Naive thymus-derived CD4-positive, alpha-beta T cell (primary cell): ENCODE measurements around the gene ZNF90. TPM values are rescaled to one million over a fixed set of nuclear protein-coding genes. Genes with fewer than 3 reads are reported as not detected.

Experiments
- ATAC-seq: fragments of 150-1000 bp; cut with Tn5 transposase; 2 replicates; pipeline ENCODE4 v1.10.0; 2021; ENCODE audit warnings: mild to moderate bottlenecking, moderate library complexity
- CTCF ChIA-PET: fragments of 350-600 bp; sonication (Branson Sonifier 250); formaldehyde crosslinking; loops from one replicate; lab custom pipeline; 2021; ENCODE audit warnings: antibody characterized with exemption; lab: Charles Lee
- POLR2A ChIA-PET: fragments of 350-600 bp; sonication (Branson Sonifier 250); formaldehyde crosslinking; loops from one replicate; lab custom pipeline; 2021; ENCODE audit warnings: antibody characterized with exemption, inconsistent platforms; lab: Charles Lee
- DNase-seq, 9 donors: peaks; one replicate each; pipeline versions ENCODE4 v3.0.0 to v3.0.0-alpha.2; 2020 to 2022; ENCODE audit warnings: mixed read lengths in 1 of 9
- H3K27ac ChIP-seq: one replicate; pipeline ENCODE4 v1.7.0; 2013; ENCODE audit warnings: mild to moderate bottlenecking, low read depth, low read length, moderate library complexity
- H3K27me3 ChIP-seq, 2 donors: one replicate each; pipeline ENCODE4 v1.7.0; 2013; ENCODE audit warnings: low read length in 2 of 2, mild to moderate bottlenecking in 2 of 2, moderate library complexity in 2 of 2; ENCODE audit not compliant: control insufficient read depth in 2 of 2, insufficient read depth in 2 of 2
- H3K36me3 ChIP-seq, 3 experiments: 1 replicate in 2 of 3; 2 replicates in 1 of 3; pipeline ENCODE4 v1.7.0; 2013; ENCODE audit warnings: low read length in 3 of 3, mild to moderate bottlenecking in 3 of 3, moderate library complexity in 1 of 3; ENCODE audit not compliant: insufficient read depth in 3 of 3, control insufficient read depth in 2 of 3
- H3K4me1 ChIP-seq, 2 donors: one replicate each; pipeline ENCODE4 v1.7.0; 2013; ENCODE audit warnings: low read length in 2 of 2, mild to moderate bottlenecking in 2 of 2, moderate library complexity in 1 of 2; ENCODE audit not compliant: control insufficient read depth in 2 of 2, insufficient read depth in 2 of 2
- H3K4me3 ChIP-seq: 2 replicates; pipeline ENCODE4 v1.7.0; 2013; ENCODE audit warnings: mild to moderate bottlenecking, low read length
- H3K9me3 ChIP-seq, 3 experiments: 1 replicate in 2 of 3; 2 replicates in 1 of 3; pipeline ENCODE4 v1.7.0; 2013; ENCODE audit warnings: low read length in 3 of 3; ENCODE audit not compliant: control insufficient read depth in 2 of 3
- H3K27ac Mint-ChIP-seq, 9 donors: one replicate each; pipeline ENCODE4 v1.8.0; 2020 to 2022; ENCODE audit warnings: mixed read lengths in 9 of 9, mild to moderate bottlenecking in 8 of 9, moderate library complexity in 5 of 9, inconsistent platforms in 2 of 9
- H3K27me3 Mint-ChIP-seq, 5 donors: one replicate each; pipeline ENCODE4 v1.8.0; 2021 to 2022; ENCODE audit warnings: mixed read lengths in 5 of 5, mild to moderate bottlenecking in 1 of 5
- H3K36me3 Mint-ChIP-seq, 5 donors: one replicate each; pipeline ENCODE4 v1.8.0; 2020 to 2022; ENCODE audit warnings: mixed read lengths in 5 of 5, mild to moderate bottlenecking in 3 of 5, inconsistent platforms in 1 of 5
- H3K4me1 Mint-ChIP-seq, 7 donors: one replicate each; pipeline ENCODE4 v1.8.0; 2020 to 2022; ENCODE audit warnings: mixed read lengths in 7 of 7, mild to moderate bottlenecking in 3 of 7, inconsistent platforms in 1 of 7
- H3K4me3 Mint-ChIP-seq, 10 donors: one replicate each; pipeline ENCODE4 v1.8.0; 2020 to 2022; ENCODE audit warnings: mild to moderate bottlenecking in 10 of 10, mixed read lengths in 10 of 10, moderate library complexity in 6 of 10, inconsistent platforms in 2 of 10
- H3K9me3 Mint-ChIP-seq, 11 donors: one replicate each; pipeline ENCODE4 v1.8.0; 2020 to 2022; ENCODE audit warnings: mixed read lengths in 11 of 11, mild to moderate bottlenecking in 4 of 11, inconsistent platforms in 1 of 11, moderate library complexity in 1 of 11
- intact Hi-C, 2 donors: fragments of 100-400 bp; cut with micrococcal nuclease; formaldehyde crosslinking; loops; one replicate each; pipeline ENCODE4 v1.15.1; 2023
- polyA plus RNA-seq, 2 donors: library from polyadenylated mRNA; unstranded; fragments of 300-500 nt; fragmentation: Illumina TruSeq; gene quantifications; one replicate each; pipeline ENCODE4 v1.2.3, GENCODE V29; 2021
- total RNA-seq, 6 experiments: library from RNA in 5 of 6; stranded (reverse) in 5 of 6; gene quantifications; 1 replicate in 5 of 6; 2 replicates in 1 of 6; pipeline ENCODE4 v1.2.3 and lab custom pipeline; 2021 to 2026

Gene ZNF90
- total and polyA plus RNA-seq, 7 experiments from 2014 or later: 1.8 to 7.7 (median 4.0) TPM

- Histone ChIP-seq H3K9me3 (no peaks in the 10 kb centered on the region), H3K4me1 (no peaks in the 10 kb centered on the region), H3K4me3 (no peak overlapping the region), H3K27ac (no peak overlapping the region), H3K27me3 (no peaks in the 10 kb centered on the region), H3K36me3 (no peaks in the 10 kb centered on the region)
- peaks cover 0 to 10% (median 0%) of the 10 kb centered on the region in 5 donors for H3K36me3 Mint-ChIP-seq
- H3K9me3 Mint-ChIP-seq: peaks cover 0 to 46% (median 13%) of the 10 kb centered on the region in 11 donors
- H3K27ac Mint-ChIP-seq: no peak overlapping the region
- intact Hi-C loops: no loop called here
- no peaks in the 10 kb centered on the region for H3K4me1 Mint-ChIP-seq
- H3K4me3 Mint-ChIP-seq: no peak overlapping the region
- POLR2A ChIA-PET: no interaction called here
- H3K27me3 Mint-ChIP-seq: no peaks in the 10 kb centered on the region
- no peak for DNase-seq
- no peak for ATAC-seq
- CTCF ChIA-PET: no interaction called here
Observed at GRCh38 chr19:20153281-20153680, 75.5 kb downstream of the ZNF90 start.

GRCh38 chr19:20154636-20155035, 76.8 kb downstream of the ZNF90 start:
- no peak for ATAC-seq
- H3K4me3 Mint-ChIP-seq: no peak overlapping the region
- peaks cover 0 to 59% (median 18%) of the 10 kb centered on the region in 11 donors for H3K9me3 Mint-ChIP-seq
- no peak for DNase-seq
- POLR2A ChIA-PET: no interaction called here
- H3K4me1 Mint-ChIP-seq: no peaks in the 10 kb centered on the region
- H3K27me3 ChIP-seq: no peaks in the 10 kb centered on the region
- peaks cover 0 to 16% (median 8%) of the 10 kb centered on the region in 5 donors for H3K36me3 Mint-ChIP-seq
- intact Hi-C loops: no loop called here
- no peaks in the 10 kb centered on the region for H3K27me3 Mint-ChIP-seq
- no peaks in the 10 kb centered on the region for H3K4me1 ChIP-seq
- H3K36me3 ChIP-seq: no peaks in the 10 kb centered on the region
- peak overlapping the region in 1 of 9 donors; percentile 12 for H3K27ac Mint-ChIP-seq
- H3K27ac ChIP-seq: no peak overlapping the region
- CTCF ChIA-PET: no interaction called here
- no peak overlapping the region for H3K4me3 ChIP-seq
- no peaks in the 10 kb centered on the region for H3K9me3 ChIP-seq

GRCh38 chr19:20162821-20163220, 85.0 kb downstream of the ZNF90 start:
- POLR2A ChIA-PET: no interaction called here
- no peaks in the 10 kb centered on the region for H3K27me3 ChIP-seq
- Mint-ChIP-seq H3K4me1 (peaks cover 12 to 35% (median 29%) of the 10 kb centered on the region in 7 donors), H3K27me3 (no peaks in the 10 kb centered on the region), H3K4me3 (peak overlapping the region in 6 of 10 donors; percentile 18 to 58 (median 44)), H3K9me3 (peaks cover 3 to 84% (median 24%) of the 10 kb centered on the region in 11 donors), H3K36me3 (peaks cover 13 to 26% (median 21%) of the 10 kb centered on the region in 5 donors), H3K27ac (no peak overlapping the region)
- ATAC-seq (no peak), DNase-seq (peak in 4 of 9 donors; percentile 1 to 46 (median 14))
- intact Hi-C loops: loop anchor here in 1 of 2 donors (10.0 kb wide), 4 partner anchors 498 to 1692 kb away; partner anchors contain the start of genes ATP13A1, ZNF101, ZNF493 and ZNF66
- CTCF ChIA-PET: no interaction called here
- peaks cover 9 to 12% of the 10 kb centered on the region in 2 donors for H3K4me1 ChIP-seq
- H3K9me3 ChIP-seq: no peaks in the 10 kb centered on the region
- H3K27ac ChIP-seq: no peak overlapping the region
- no peak overlapping the region for H3K4me3 ChIP-seq
- H3K36me3 ChIP-seq: no peaks in the 10 kb centered on the region

- intact Hi-C loops: loop anchor here in 1 of 2 donors (10.0 kb wide), 4 partner anchors 500 to 1690 kb away; partner anchors contain the start of genes ATP13A1, ZNF101, ZNF493 and ZNF66
Observed at GRCh38 chr19:20164456-20164855, 86.7 kb downstream of the ZNF90 start.

GRCh38 chr19:20165971-20166592, 88.3 kb downstream of the ZNF90 start:
- peaks cover 13 to 40% (median 31%) of the 10 kb centered on the region in 7 donors for H3K4me1 Mint-ChIP-seq
- peaks cover 20 to 48% (median 23%) of the 10 kb centered on the region in 5 donors for H3K36me3 Mint-ChIP-seq
- Histone ChIP-seq H3K4me3 (no peak overlapping the region), H3K4me1 (peaks cover 9 to 13% of the 10 kb centered on the region in 2 donors), H3K27me3 (no peaks in the 10 kb centered on the region), H3K27ac (no peak overlapping the region), H3K9me3 (peaks cover 0 to 10% (median 0%) of the 10 kb centered on the region in 3 experiments), H3K36me3 (peaks cover 0 to 13% (median 0%) of the 10 kb centered on the region in 3 experiments)
- ChIA-PET POLR2A (interaction anchor here (0.7 to 2.1 kb wide), 10 partner anchors 11 to 1403 kb away, joined by 3 to 8 read pairs (median 5); partner anchors contain the start of genes ZNF253, ZNF431, ZNF66 and ZNF682), CTCF (no interaction called here)
- no peak for ATAC-seq
- H3K4me3 Mint-ChIP-seq: no peak overlapping the region
- H3K27me3 Mint-ChIP-seq: no peaks in the 10 kb centered on the region
- intact Hi-C loops: loop anchor here (2.0 to 10.0 kb wide), 11 partner anchors 89 to 1689 kb away; partner anchors contain the start of genes ZNF66 (in 2 of the 2), ATP13A1 (in 1 of the 2), ZNF100 (in 1 of the 2) and ZNF101 (in 1 of the 2)
- peak overlapping the region in 2 of 9 donors; percentile 25 to 83 for H3K27ac Mint-ChIP-seq
- DNase-seq: no peak
- peaks cover 2 to 82% (median 18%) of the 10 kb centered on the region in 11 donors for H3K9me3 Mint-ChIP-seq

More at GRCh38 chr19:20164456-20164855, 86.7 kb downstream of the ZNF90 start:
- ATAC-seq (no peak), DNase-seq (no peak)
- no peaks in the 10 kb centered on the region for H3K27me3 Mint-ChIP-seq
- H3K4me1 ChIP-seq: peaks cover 9 to 13% of the 10 kb centered on the region in 2 donors
- no peak overlapping the region for H3K4me3 ChIP-seq
- CTCF ChIA-PET: no interaction called here
- peaks cover 13 to 35% (median 29%) of the 10 kb centered on the region in 7 donors for H3K4me1 Mint-ChIP-seq
- peaks cover 0 to 5% (median 0%) of the 10 kb centered on the region in 3 experiments for H3K9me3 ChIP-seq
- peaks cover 8 to 34% (median 16%) of the 10 kb centered on the region in 5 donors for H3K36me3 Mint-ChIP-seq
- H3K27ac Mint-ChIP-seq: peak overlapping the region in 2 of 9 donors; percentile 54 to 58
- POLR2A ChIA-PET: no interaction called here
- no peak overlapping the region for H3K27ac ChIP-seq
- peaks cover 0 to 4% (median 0%) of the 10 kb centered on the region in 3 experiments for H3K36me3 ChIP-seq
- no peaks in the 10 kb centered on the region for H3K27me3 ChIP-seq
- peaks cover 3 to 83% (median 18%) of the 10 kb centered on the region in 11 donors for H3K9me3 Mint-ChIP-seq
- H3K4me3 Mint-ChIP-seq: no peak overlapping the region

GRCh38 chr19:20167020-20167644, 89.3 kb downstream of the ZNF90 start, which contains the start of gene ZNF486:
Gene ZNF486, plus strand, starts transcription at chr19:20167214. Its CDS starts 117 bp downstream, at chr19:20167331.
- H3K27ac ChIP-seq: peak within 1 kb of the TSS; percentile 76
- ChIA-PET POLR2A (interaction anchor here (0.6 to 2.1 kb wide), 13 partner anchors 70 to 1685 kb away, joined by 3 to 8 read pairs (median 4); partner anchors contain the start of genes ZNF253, ZNF429, ZNF431 and ZNF506), CTCF (interaction anchor here (0.6 to 0.7 kb wide), 2 partner anchors 117 to 127 kb away, joined by 3 read pairs; partner anchors contain the start of gene ZNF682)
- DNase-seq: peak; percentile 73 to 94 (median 90)
- peaks cover 0 to 10% (median 0%) of the 10 kb centered on the region in 3 experiments for H3K9me3 ChIP-seq
- peaks cover 29 to 58% (median 33%) of the 10 kb centered on the region in 5 donors for H3K36me3 Mint-ChIP-seq
- H3K4me1 ChIP-seq: peaks cover 9 to 13% of the 10 kb centered on the region in 2 donors
- H3K36me3 ChIP-seq: peaks cover 0 to 17% (median 0%) of the 10 kb centered on the region in 3 experiments
- no peaks in the 10 kb centered on the region for H3K27me3 ChIP-seq
- H3K4me3 Mint-ChIP-seq: peak within 1 kb of the TSS; percentile 90 to 99 (median 95)
- H3K4me3 ChIP-seq: peak within 1 kb of the TSS; percentile 85
- peaks cover 13 to 42% (median 36%) of the 10 kb centered on the region in 7 donors for H3K4me1 Mint-ChIP-seq
- intact Hi-C loops: loop anchor here (1.0 to 10.0 kb wide), 14 partner anchors 71 to 1688 kb away; partner anchors contain the start of genes ZNF66 (in 2 of the 2), ATP13A1 (in 1 of the 2), ZNF100 (in 1 of the 2) and ZNF101 (in 1 of the 2)
- peaks cover 2 to 84% (median 23%) of the 10 kb centered on the region in 11 donors for H3K9me3 Mint-ChIP-seq
- peak within 1 kb of the TSS; percentile 83 to 98 (median 90) for H3K27ac Mint-ChIP-seq
- no peaks in the 10 kb centered on the region for H3K27me3 Mint-ChIP-seq
- ATAC-seq: peak; percentile 99
